Urinary bladder (tissue), 4 donors: ENCODE results near the gene TCL1B. TPM values are rescaled to one million over a fixed set of nuclear protein-coding genes. Genes with fewer than 3 reads are reported as not detected.

ENCODE experiments used
- DNase-seq: peaks from one replicate; pipeline ENCODE4 v3.0.0-alpha.2; 2015; ENCODE audit errors: extremely low spot score
- H3K27ac ChIP-seq: one replicate; pipeline ENCODE4 v1.5.1; 2013; ENCODE audit warnings: low read depth, mild to moderate bottlenecking, moderate library complexity
- H3K36me3 ChIP-seq: one replicate; pipeline ENCODE4 v1.6.1; 2013; ENCODE audit warnings: mild to moderate bottlenecking, moderate library complexity; ENCODE audit not compliant: insufficient read depth
- H3K4me1 ChIP-seq: one replicate; pipeline ENCODE4 v1.6.1; 2013; ENCODE audit warnings: mild to moderate bottlenecking, moderate library complexity; ENCODE audit not compliant: insufficient read depth
- H3K4me3 ChIP-seq: one replicate; pipeline ENCODE4 v1.5.1; 2013; ENCODE audit warnings: low read depth, low read length
- WGBS: extraction: QIAGEN DNeasy Blood & Tissue Kit; methylation state at CpG from one replicate; pipeline ENCODE4 v1.1.7; 2013; 5-methylcytosine and 5-hydroxymethylcytosine counted together
- polyA plus RNA-seq: library from polyadenylated mRNA; stranded (reverse); fragments of 200-250 nt; gene quantifications from one replicate; pipeline ENCODE4 v1.2.3, GENCODE V29; 2013
- total RNA-seq: library from RNA; depleted of rRNA; stranded (reverse); fragments of >200 nt; gene quantifications from one replicate; pipeline ENCODE4 v1.2.3, GENCODE V29; 2014
- donor health status: healthy with polysubstance abuse.
- donor health status: healthy.

TCL1B gene
- total and polyA plus RNA-seq, 2 donors, result not detected

GRCh38 chr14:95700221-95700976 is 14.2 kb downstream of the TCL1B start:
- DNase-seq, result no peak
- Histone ChIP-seq H3K4me1 (no peaks in the 10 kb centered on the region), H3K27ac (no peak overlapping the region), H3K4me3 (no peak overlapping the region), H3K36me3 (no peaks in the 10 kb centered on the region)
- 43% methylated on average over 5 of the region's 5 CpGs for WGBS

GRCh38 chr14:95701846-95702221 is 15.6 kb downstream of the TCL1B start:
- Histone ChIP-seq H3K4me3 (no peak overlapping the region), H3K36me3 (no peaks in the 10 kb centered on the region), H3K4me1 (no peaks in the 10 kb centered on the region), H3K27ac (no peak overlapping the region)
- peak; percentile 50 for DNase-seq
- WGBS, result 14% methylated on average over 4 of the region's 4 CpGs

DNA sequence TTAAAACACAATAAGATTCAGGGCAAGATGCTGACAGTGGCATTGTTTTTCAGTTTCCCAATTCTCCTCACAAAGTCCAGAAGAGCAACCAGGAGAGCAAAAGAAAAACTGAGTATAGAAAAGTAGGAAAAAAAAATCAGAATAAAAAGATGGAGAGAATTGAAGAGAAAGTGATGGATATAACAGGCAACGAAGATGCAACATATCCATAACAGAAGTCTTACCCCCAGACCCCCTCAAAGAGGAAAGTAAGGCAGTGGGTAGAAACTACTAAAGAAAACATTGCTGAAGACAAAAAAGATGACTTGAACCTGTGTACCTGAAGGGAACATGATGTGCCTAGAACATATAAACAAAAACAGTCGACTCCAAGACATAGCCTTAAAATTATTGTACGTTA is 17.1 kb downstream of the TCL1B start:
- DNase-seq, result no peak
- 71% methylated on average over 3 of the region's 3 CpGs for WGBS
- no peak overlapping the region for H3K27ac ChIP-seq
- H3K36me3 ChIP-seq, result no peaks in the 10 kb centered on the region
- no peaks in the 10 kb centered on the region for H3K4me1 ChIP-seq
- no peak overlapping the region for H3K4me3 ChIP-seq

GRCh38 chr14:95703805-95704204 is 17.6 kb downstream of the TCL1B start:
- Histone ChIP-seq H3K4me3 (no peak overlapping the region), H3K27ac (no peak overlapping the region), H3K36me3 (no peaks in the 10 kb centered on the region), H3K4me1 (no peaks in the 10 kb centered on the region)
- WGBS, result 68% methylated on average over 3 of the region's 3 CpGs
- no peak for DNase-seq

DNA sequence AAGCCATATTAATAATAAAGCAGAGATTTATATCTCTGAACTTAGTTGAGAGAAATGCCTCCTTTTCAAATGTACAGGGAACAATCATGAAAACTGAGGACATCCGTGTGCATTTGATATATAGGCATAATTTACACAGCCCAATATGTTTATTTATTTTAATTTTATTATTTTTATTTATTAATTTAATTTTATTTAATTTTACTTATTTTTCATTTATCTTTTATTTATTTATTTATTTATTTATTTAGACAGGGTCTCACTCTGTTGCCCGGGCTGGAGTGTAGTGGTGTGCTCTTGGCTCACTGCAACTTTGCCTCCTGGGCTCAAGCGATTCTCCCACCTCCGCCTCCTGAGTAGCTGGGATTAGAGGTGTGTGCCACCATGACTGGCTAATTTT is 19.3 kb downstream of the TCL1B start:
- DNase-seq, result no peak

GRCh38 chr14:95707327-95707726 is 21.1 kb downstream of the TCL1B start:
- no peak overlapping the region for H3K4me3 ChIP-seq
- no peaks in the 10 kb centered on the region for H3K36me3 ChIP-seq
- H3K4me1 ChIP-seq, result no peaks in the 10 kb centered on the region
- H3K27ac ChIP-seq, result no peak overlapping the region
- no peak for DNase-seq
- WGBS, result 82% methylated on average over 5 of the region's 5 CpGs

More for the DNA sequence above, 19.3 kb downstream of the TCL1B start:
- Histone ChIP-seq H3K4me1 (no peaks in the 10 kb centered on the region), H3K27ac (no peak overlapping the region), H3K36me3 (no peaks in the 10 kb centered on the region), H3K4me3 (no peak overlapping the region)
- 94% methylated on average over 4 of the region's 4 CpGs for WGBS

DNA sequence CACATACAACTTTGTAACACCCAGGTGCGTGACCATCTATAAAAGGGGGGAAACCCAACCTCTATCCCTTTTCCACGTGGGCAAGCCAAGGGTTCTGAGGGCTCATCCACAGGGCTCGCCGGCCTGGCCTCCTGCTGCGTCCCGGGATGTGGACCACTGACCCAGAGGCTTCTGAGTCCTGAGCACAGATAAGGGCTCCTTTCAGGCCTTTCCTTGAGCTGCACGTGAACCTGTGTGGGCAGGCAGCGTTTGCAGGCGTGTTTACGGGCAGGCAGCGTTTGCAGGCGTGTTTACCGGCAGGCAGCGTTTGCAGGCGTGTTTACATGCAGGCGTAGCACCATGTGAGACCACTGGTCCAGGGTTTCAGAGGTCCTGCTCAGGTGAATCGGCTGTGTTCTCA is 23.9 kb downstream of the TCL1B start:
- no peak for DNase-seq
- H3K4me3 ChIP-seq, result no peak overlapping the region
- WGBS, result 78% methylated on average over 17 of the region's 17 CpGs
- H3K27ac ChIP-seq, result no peak overlapping the region
- H3K4me1 ChIP-seq, result no peaks in the 10 kb centered on the region
- H3K36me3 ChIP-seq, result no peaks in the 10 kb centered on the region

DNA sequence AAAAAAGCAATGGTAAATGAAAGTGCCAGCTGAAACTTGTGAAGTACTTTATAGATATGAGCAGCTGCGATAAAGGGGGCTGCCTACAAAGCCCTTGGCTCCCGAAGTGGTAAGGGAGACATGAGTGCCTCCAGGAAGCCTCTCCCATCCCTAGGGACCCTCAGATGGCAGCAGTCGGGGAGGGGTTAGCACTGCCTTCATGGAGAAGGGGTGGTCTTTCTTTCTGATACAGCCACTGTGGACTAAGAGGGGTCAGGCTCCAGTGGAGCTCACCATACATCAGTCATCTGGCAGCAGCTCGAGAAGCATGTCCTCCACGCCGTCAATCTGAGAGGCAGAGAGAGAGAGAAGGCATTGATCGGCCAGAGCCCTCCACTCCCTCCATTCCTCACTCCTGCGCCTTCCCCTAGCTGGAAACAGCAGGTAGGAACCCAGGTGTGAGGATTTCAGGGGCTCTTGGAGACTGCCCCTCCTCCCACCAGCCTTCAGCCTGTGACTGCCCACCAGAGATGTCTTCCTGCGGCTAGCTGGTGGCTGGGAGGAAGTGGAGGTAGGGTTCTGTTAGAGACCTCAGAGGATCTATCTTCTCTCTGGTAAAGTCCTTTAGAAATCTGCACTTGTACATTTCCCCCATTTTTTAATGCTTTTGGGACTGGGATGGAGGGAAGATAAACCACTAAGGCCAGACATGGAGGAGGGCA is 25.4 kb downstream of the TCL1B start:
- no peak overlapping the region for H3K27ac ChIP-seq
- WGBS, result 75% methylated on average over 9 of the region's 9 CpGs

DNA sequence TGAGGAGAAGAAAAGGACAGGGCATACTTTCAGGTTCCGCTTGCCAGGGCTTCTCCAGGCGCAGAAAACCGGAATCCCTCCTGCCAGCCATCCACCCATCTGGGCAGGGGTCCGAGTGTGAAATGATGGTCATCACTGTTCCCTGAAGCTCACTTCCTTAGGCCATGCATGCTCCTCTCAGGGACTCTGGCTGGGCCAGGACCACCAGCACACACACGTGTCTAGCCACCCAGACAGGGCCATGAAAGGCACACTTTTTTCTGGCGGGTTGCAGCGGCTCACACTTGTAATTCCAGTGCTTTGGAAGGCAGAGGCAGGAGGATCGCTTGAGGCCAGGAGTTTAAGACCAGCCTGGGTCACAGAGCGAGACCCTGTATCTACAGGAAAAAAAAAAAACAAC is 26.2 kb downstream of the TCL1B start:
- no peak for DNase-seq
- 88% methylated on average over 9 of the region's 9 CpGs for WGBS
- H3K27ac ChIP-seq, result no peak overlapping the region
- no peaks in the 10 kb centered on the region for H3K4me1 ChIP-seq
- no peaks in the 10 kb centered on the region for H3K36me3 ChIP-seq
- H3K4me3 ChIP-seq, result no peak overlapping the region

More for the DNA sequence above, 25.4 kb downstream of the TCL1B start:
- Histone ChIP-seq H3K4me1 (no peaks in the 10 kb centered on the region), H3K4me3 (no peak overlapping the region), H3K36me3 (no peaks in the 10 kb centered on the region)
- DNase-seq, result no peak

DNA sequence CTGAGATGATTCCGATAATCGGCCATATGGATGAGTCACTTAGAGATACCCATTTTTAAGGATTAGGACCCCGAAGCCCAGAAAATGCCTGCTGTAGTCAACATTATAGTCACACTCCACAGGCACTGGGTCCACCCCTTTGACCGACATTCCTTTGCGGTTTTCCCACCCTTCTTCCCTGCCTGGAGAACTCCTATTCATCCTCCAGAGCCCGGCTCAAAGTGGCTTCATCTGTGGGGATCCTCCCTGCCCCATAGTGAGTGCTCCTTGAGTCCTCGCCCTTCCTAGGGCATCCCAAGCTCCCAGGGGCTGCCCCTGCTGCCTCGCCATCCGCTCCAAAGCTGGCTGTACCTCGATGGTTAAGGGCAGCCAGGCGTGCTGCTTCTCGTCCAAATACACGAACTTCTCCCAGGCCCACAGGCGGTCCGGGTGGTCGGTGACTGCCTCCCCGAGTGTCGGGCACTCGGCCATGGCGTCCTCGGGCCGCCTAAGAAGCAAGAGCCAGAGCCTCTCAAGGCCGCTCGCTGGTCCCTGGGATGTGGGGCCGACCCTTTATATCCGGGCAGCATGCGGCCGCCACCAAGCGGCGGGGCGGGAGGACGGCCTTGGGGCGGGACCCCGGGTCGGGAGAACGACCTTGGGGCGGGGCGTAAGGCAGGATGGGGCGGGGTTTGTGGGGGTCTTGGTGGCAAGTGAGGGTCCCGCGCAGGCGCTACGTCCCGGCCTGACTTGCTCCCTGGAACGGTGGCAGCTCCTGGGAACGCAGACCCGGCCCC is 27.6 kb downstream of the TCL1B start, which contains the start of gene TCL1A:
TCL1A (minus strand) TSS at position 530 of the 776 bp plus-strand sequence; CDS start at position 471, 59 bp downstream.
- DNase-seq, result no peak
- no peaks in the 10 kb centered on the region for H3K4me1 ChIP-seq
- no peak within 1 kb of the TSS for H3K27ac ChIP-seq
- 43% methylated on average over 47 of the region's 47 CpGs for WGBS
- H3K36me3 ChIP-seq, result no peaks in the 10 kb centered on the region
- no peak within 1 kb of the TSS for H3K4me3 ChIP-seq

DNA sequence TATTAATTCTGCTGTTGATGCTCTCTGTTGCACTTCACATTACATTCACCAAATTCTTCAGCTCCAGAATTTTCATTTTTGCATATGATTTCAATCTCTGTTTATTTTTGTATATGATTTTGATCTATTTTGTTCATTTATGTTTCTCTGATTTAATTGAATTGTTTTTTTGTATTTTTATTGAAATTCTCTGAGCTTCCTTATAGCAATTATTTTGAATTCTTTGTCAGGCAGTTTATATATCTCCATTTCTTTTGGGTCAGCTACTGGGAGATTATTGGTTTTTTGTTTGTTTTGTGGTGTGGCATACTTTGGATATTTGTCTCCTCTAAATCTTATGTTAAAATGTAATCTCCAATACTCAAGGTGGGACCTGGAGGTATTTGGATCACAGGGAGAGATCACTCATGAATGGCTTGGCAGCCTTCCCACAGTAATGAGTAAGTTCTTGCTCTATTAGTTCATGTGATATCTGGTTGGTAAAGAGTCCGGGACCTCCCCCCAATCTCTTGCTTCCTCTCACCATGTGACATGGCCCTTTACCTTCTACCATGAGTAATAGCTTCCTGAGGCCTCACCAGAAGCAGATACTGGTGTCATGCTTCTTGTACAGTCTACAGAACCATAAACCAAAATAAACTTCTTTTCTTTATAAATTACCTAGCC is 36.4 kb downstream of the TCL1B start:
- 70% methylated on average over 1 of the region's 1 CpG for WGBS
- Histone ChIP-seq H3K36me3 (no peaks in the 10 kb centered on the region), H3K4me3 (no peak overlapping the region), H3K27ac (no peak overlapping the region), H3K4me1 (no peaks in the 10 kb centered on the region)
- DNase-seq, result no peak

DNA sequence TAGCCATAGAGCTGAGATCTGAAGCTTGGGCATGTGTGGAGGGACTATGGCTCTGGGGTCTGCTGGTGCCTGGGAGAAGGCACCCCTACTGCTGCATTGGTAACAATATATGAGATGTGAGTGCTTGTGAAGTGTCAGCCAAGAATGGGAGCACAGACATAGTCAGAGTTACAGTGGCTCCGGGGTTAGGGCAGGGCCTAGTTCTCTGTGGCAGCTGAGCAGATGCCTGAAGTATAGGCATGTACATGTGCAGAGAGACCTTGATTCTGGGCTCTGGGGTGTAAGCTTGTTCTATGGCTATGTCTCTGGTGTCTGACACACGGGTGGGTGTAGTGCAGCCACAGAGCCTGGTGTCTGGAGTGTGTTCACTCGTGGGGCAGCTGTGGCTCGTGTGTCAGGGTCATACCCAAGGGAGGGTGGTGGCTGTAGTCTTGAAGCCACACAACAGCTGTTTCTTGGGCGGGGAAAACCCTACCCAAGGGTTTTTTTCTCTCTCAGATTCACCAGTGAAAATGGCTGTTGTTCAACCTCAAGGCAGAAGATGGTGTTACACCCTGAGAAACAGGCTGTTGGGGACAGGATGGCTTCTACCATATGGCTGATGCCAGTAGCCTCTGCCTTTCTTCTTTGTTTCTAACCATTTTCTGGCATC is 39.6 kb downstream of the TCL1B start:
- H3K36me3 ChIP-seq, result no peaks in the 10 kb centered on the region
- no peak overlapping the region for H3K4me3 ChIP-seq
- no peak overlapping the region for H3K27ac ChIP-seq
- no peak for DNase-seq
- no peaks in the 10 kb centered on the region for H3K4me1 ChIP-seq
- WGBS, result 75% methylated on average over 5 of the region's 5 CpGs
